A549 (cell line): ENCODE measurements around the gene PLCB4. TPM values are rescaled to one million over a fixed set of nuclear protein-coding genes. Genes with fewer than 3 reads are reported as not detected.
A peak's percentile ranks its signal among the peaks of the same experiment; 100 is the strongest.

Experiments
- ATAC-seq, 2 experiments: fragments of 200-7000 bp in 1 of 2; fragments of >200 bp in 1 of 2; cut with Nextera tagmentation in 1 of 2; cut with Tn5 transposase in 1 of 2; 3 replicates each; pipeline versions ENCODE4 v1.8.0 to v1.9.1; 2018 to 2020; ENCODE audit warnings: mild to moderate bottlenecking in 1 of 2, moderate library complexity in 1 of 2
- CTCF ChIA-PET: fragments of 300-600 bp; sonication (Branson Sonifier 250); formaldehyde crosslinking; extraction: SDS; loops from one replicate; lab custom pipeline; 2021; ENCODE audit warnings: antibody characterized with exemption, inconsistent platforms; lab: Yijun Ruan, JAX
- POLR2A ChIA-PET: fragments of 350-600 bp; formaldehyde crosslinking; extraction: SDS; loops from one replicate; lab custom pipeline; 2021; ENCODE audit warnings: antibody characterized with exemption, inconsistent platforms; lab: Yijun Ruan, JAX
- DNase-seq, 2 experiments: peaks; one replicate each; pipeline versions ENCODE4 v3.0.0 to v3.0.0-alpha.2; 2011 to 2016; ENCODE audit warnings: low read depth in 1 of 2, low spot score in 1 of 2
- FAIRE-seq: peaks from 2 replicates; lab custom pipeline; 2011; peaks lifted over from hg19 to GRCh38; lab: Jason Lieb, UNC
- H3K27ac ChIP-seq, 2 experiments: fragments of >200 bp; sonication (Bioruptor Twin); formaldehyde crosslinking; 3 replicates each; pipeline ENCODE4 v1.5.1; 2016 to 2017
- H3K4me1 ChIP-seq: fragments of >200 bp; sonication (Bioruptor Twin); formaldehyde crosslinking; 3 replicates; pipeline ENCODE4 v1.6.1; 2016
- H3K4me2 ChIP-seq: fragments of >200 bp; sonication (Bioruptor Twin); formaldehyde crosslinking; 3 replicates; pipeline ENCODE4 v1.6.1; 2016
- H3K4me3 ChIP-seq: fragments of >200 bp; sonication (Bioruptor Twin); formaldehyde crosslinking; 3 replicates; pipeline ENCODE4 v1.5.1; 2016
- H3K9me3 ChIP-seq: fragments of >200 bp; sonication (Bioruptor Twin); formaldehyde crosslinking; 3 replicates; pipeline ENCODE4 v1.6.1; 2016
- CBX2 ChIP-seq: fragments of 200-600 bp; sonication (generic); IDR thresholded peaks from 2 replicates; pipeline ENCODE4 v1.6.1; 2016; ENCODE audit warnings: low read depth, mild to moderate bottlenecking, borderline replicate concordance
- CHD2 ChIP-seq: fragments of 150-350 bp; IDR thresholded peaks from 2 replicates; pipeline ENCODE4 v1.6.1; 2014; ENCODE audit warnings: low read length; ENCODE audit not compliant: partially characterized antibody
- CHD4 ChIP-seq: fragments of 200-600 bp; sonication (generic); IDR thresholded peaks from 2 replicates; pipeline ENCODE4 v1.6.1; 2016; ENCODE audit warnings: antibody characterized with exemption, mild to moderate bottlenecking, borderline replicate concordance
- CTCF ChIP-seq: fragments of >200 bp; sonication (Bioruptor Twin); formaldehyde crosslinking; IDR thresholded peaks from 3 replicates; pipeline ENCODE4 v1.5.1; 2016
- E2F6 ChIP-seq: IDR thresholded peaks from 2 replicates; pipeline ENCODE4 v1.6.1; 2012; ENCODE audit warnings: low read depth, borderline replicate concordance
- EHF ChIP-seq: fragments of 250-450 bp; sonication (Bioruptor Pico); IDR thresholded peaks from 2 replicates; pipeline ENCODE4 v1.5.0; 2020; ENCODE audit warnings: mild to moderate bottlenecking
- ELK1 ChIP-seq: fragments of 150-350 bp; IDR thresholded peaks from 2 replicates; pipeline ENCODE4 v1.6.1; 2014; ENCODE audit warnings: low read depth, mild to moderate bottlenecking, low read length
- EP300 ChIP-seq, 2 experiments: fragments of >200 bp; sonication (Bioruptor Twin); formaldehyde crosslinking; IDR thresholded peaks; 2 replicates in 1 of 2; 3 replicates in 1 of 2; pipeline ENCODE4 v1.6.1; 2016 to 2017
- FOXS1 ChIP-seq: fragments of 250-450 bp; sonication (Bioruptor Pico); IDR thresholded peaks from 2 replicates; pipeline ENCODE4 v1.5.0; 2020; ENCODE audit warnings: mild to moderate bottlenecking, moderate library complexity
- GATA3 ChIP-seq: IDR thresholded peaks from 2 replicates; pipeline ENCODE4 v1.6.1; 2012; ENCODE audit warnings: borderline replicate concordance
- HES2 ChIP-seq: fragments of >200 bp; sonication (Bioruptor Twin); formaldehyde crosslinking; IDR thresholded peaks from 2 replicates; pipeline ENCODE4 v1.6.1; 2016
- HEYL ChIP-seq: fragments of 250-450 bp; sonication (Bioruptor Pico); IDR thresholded peaks from 2 replicates; pipeline ENCODE4 v1.8.0; 2021; ENCODE audit warnings: mild to moderate bottlenecking, moderate library complexity
- HOXA7 ChIP-seq: fragments of 250-450 bp; sonication (Bioruptor Pico); IDR thresholded peaks from 2 replicates; pipeline ENCODE4 v1.5.0; 2020; ENCODE audit warnings: mild to moderate bottlenecking, moderate library complexity
- JUNB ChIP-seq: fragments of >200 bp; sonication (Bioruptor Twin); formaldehyde crosslinking; IDR thresholded peaks from 2 replicates; pipeline ENCODE4 v1.6.1; 2016
- MAX ChIP-seq: IDR thresholded peaks from 2 replicates; pipeline ENCODE4 v1.6.1; 2012
- MYC ChIP-seq: IDR thresholded peaks from 2 replicates; pipeline ENCODE4 v1.6.1; 2012; ENCODE audit warnings: mild to moderate bottlenecking, inconsistent platforms, low read length, improper control_type of control experiment, borderline replicate concordance
- POLR2A ChIP-seq: IDR thresholded peaks from 2 replicates; pipeline ENCODE4 v1.6.1; 2012; ENCODE audit warnings: mild to moderate bottlenecking, low read length
- RCOR1 ChIP-seq: fragments of 150-350 bp; IDR thresholded peaks from 2 replicates; pipeline ENCODE4 v1.6.1; 2014; ENCODE audit warnings: antibody characterized with exemption, low read length, low read depth
- RFX5 ChIP-seq: fragments of 450-650 bp; IDR thresholded peaks from 2 replicates; pipeline ENCODE4 v1.7.1; 2014; ENCODE audit warnings: antibody characterized with exemption, mild to moderate bottlenecking, moderate library complexity
- SREBF2 ChIP-seq: fragments of 450-650 bp; IDR thresholded peaks from 2 replicates; pipeline ENCODE4 v1.6.1; 2014; ENCODE audit warnings: mild to moderate bottlenecking, moderate library complexity
- TP53 ChIP-seq: fragments of 250-450 bp; sonication (Bioruptor Pico); IDR thresholded peaks from 2 replicates; pipeline ENCODE4 v1.5.0; 2021; ENCODE audit warnings: mild to moderate bottlenecking, moderate library complexity
- ZFP36 ChIP-seq: fragments of 450-650 bp; IDR thresholded peaks from 2 replicates; pipeline ENCODE4 v1.6.1; 2014; ENCODE audit warnings: borderline replicate concordance; ENCODE audit not compliant: partially characterized antibody
- ZSCAN20 ChIP-seq: fragments of 250-450 bp; sonication (Bioruptor Pico); IDR thresholded peaks from 2 replicates; pipeline ENCODE4 v1.8.0; 2022; ENCODE audit warnings: mild to moderate bottlenecking, moderate library complexity
- whole genome bisulfite sequencing: methylation state at CpG from one replicate; pipeline ENCODE4 v1.1.6; 2017; ENCODE audit errors: missing lambda C conversion rate; 5-methylcytosine and 5-hydroxymethylcytosine counted together
- polyA plus RNA-seq, 4 experiments: library from polyadenylated mRNA; depleted of rRNA in 3 of 4; stranded (reverse); fragments of >200 nt; fragmentation: RNase III in 1 of 4; extraction: RNeasy Plus Mini Kit Qiagen cat#74134 plus additional on column Dnase treatment in 1 of 4; gene quantifications; 2 replicates in 3 of 4; 3 replicates in 1 of 4; pipeline ENCODE4 v1.2.3, GENCODE V29; 2011 to 2017

The PLCB4 gene
- polyA plus RNA-seq, 2 of the 4 experiments (the other 2 are of a cell fraction) = 17.1 to 32.1 TPM

GRCh38 chr20:9068841-9069663 lies at the start of gene PLCB4 (continued):
- TF ChIP-seq HOXA7 (CRISPR knock-in tag) (no peak), MYC (peak; percentile 48; the same call in 1 of the 2 replicates), SREBF2 (no peak), EP300 (IDR thresholded peaks at IDR 0.05) (0 out of 5 replicates have a peak, but pooled peaks of 1 of the 2 experiments have one; percentile 37), ELK1 (no peak), JUNB (no peak), GATA3 (peak; percentile 51; the same call in 1 of the 2 replicates), HEYL (CRISPR knock-in tag) (no peak), RCOR1 (no peak), RFX5 (no peak), HES2 (no peak), POLR2A (0 out of 2 replicates have a peak, but pooled peaks have one; percentile 19), MAX (peak; percentile 61), ZSCAN20 (no peak), CBX2 (no peak), FOXS1 (CRISPR knock-in tag) (no peak), EHF (CRISPR knock-in tag) (0 out of 2 replicates have a peak, but pooled peaks have one; percentile 39)

GRCh38 chr20:9019833-9020232 lies 49.1 kb upstream of the PLCB4 start:
- ATAC-seq = no peak
- Histone ChIP-seq H3K4me3 (no peak overlapping the region), H3K4me2 (no peak overlapping the region), H3K4me1 (peaks cover 23% of the 10 kb centered on the region)
- DNase-seq = no peak
- TF ChIP-seq CTCF = no peak
- TF ChIP-seq TP53 = no peak
- no peak for TF ChIP-seq ZFP36
- no peak for TF ChIP-seq CHD2
- no peak for TF ChIP-seq E2F6
- TF ChIP-seq, all 56 proteins: peak for 0
- POLR2A ChIA-PET = no interaction called here
- CTCF ChIA-PET = interaction anchor here (0.6 to 1.0 kb wide), 3 partner anchors 16 to 201 kb away, joined by 3 to 4 read pairs (median 3); no protein-coding TSS in a partner anchor
- Histone ChIP-seq H3K27ac (no peak overlapping the region; a peak in 1 of 6 replicates), H3K9me3 (peaks cover 11% of the 10 kb centered on the region; the same call in 2 of the 3 replicates)
- FAIRE-seq = no peak

GRCh38 chr20:9021216-9021615 lies 47.7 kb upstream of the PLCB4 start:
- FAIRE-seq = no peak
- CTCF ChIA-PET = no interaction called here

More at GRCh38 chr20:9021216-9021615, 47.7 kb upstream of the PLCB4 start:
- Histone ChIP-seq H3K27ac (peak overlapping the region in 1 of 2 experiments; percentile 55; a peak in 3 of 6 replicates), H3K4me1 (peaks cover 30% of the 10 kb centered on the region), H3K4me2 (peak overlapping the region; percentile 31; the same call in 2 of the 3 replicates), H3K9me3 (0 out of 3 replicates have a peak, but pooled peaks cover 6% of the 10 kb centered on the region), H3K4me3 (no peak overlapping the region)
- POLR2A ChIA-PET = no interaction called here
- DNase-seq (no peak), ATAC-seq (no peak)
- WGBS = 66% methylated on average over 3 of the region's 3 CpGs
- no peak for TF ChIP-seq FOXS1 (CRISPR knock-in tag)
- no peak for TF ChIP-seq CHD4
